ENCODE data around the gene METTL22. TPM values are rescaled to one million over a fixed set of nuclear protein-coding genes. Genes with fewer than 3 reads are reported as not detected.
A peak's percentile ranks its signal among the peaks of the same experiment; 100 is the strongest.

Gene METTL22
- total RNA-seq, 4 donors from 2014 or later = 20.2 to 70.3 (median 45.4) TPM

- Histone ChIP-seq H3K9me3 (no peaks in the 10 kb centered on the region), H3K4me1 (no peaks in the 10 kb centered on the region), H3K4me3 (peak overlapping the region; percentile 52 to 68), H3K36me3 (no peaks in the 10 kb centered on the region), H3K27me3 (no peaks in the 10 kb centered on the region), H3K27ac (peak overlapping the region in 1 of 2 donors; percentile 58)
- intact Hi-C loops (cut with DNase I; ENCODE audit: low total_unique reads) = no loop called here
- DNase-seq = no peak
- TF ChIP-seq CTCF (IDR thresholded peaks at IDR 0.05) (no peak), POLR2A (IDR thresholded peaks at IDR 0.05) (no peak)
These were observed 52.3 kb downstream of the METTL22 start for GRCh38 chr16:8673611-8674412.

GRCh38 chr16:8674413-8675022, 53.0 kb downstream of the METTL22 start, which contains the start of gene ABAT:
ABAT (plus strand) TSS chr16:8674617; CDS start chr16:8735740, 61,123 bp downstream.
- Histone ChIP-seq H3K9me3 (no peaks in the 10 kb centered on the region), H3K27ac (peak within 1 kb of the TSS; percentile 19 to 58), H3K4me1 (no peaks in the 10 kb centered on the region), H3K4me3 (peak within 1 kb of the TSS; percentile 52 to 68), H3K36me3 (no peaks in the 10 kb centered on the region), H3K27me3 (no peaks in the 10 kb centered on the region)
- TF ChIP-seq POLR2A (IDR thresholded peaks at IDR 0.05) = peak; percentile 26 to 37
- TF ChIP-seq CTCF (IDR thresholded peaks at IDR 0.05) = no peak
- intact Hi-C loops (cut with DNase I; ENCODE audit: low total_unique reads) = no loop called here
- DNase-seq = peak; percentile 81 to 88

- TF ChIP-seq CTCF (IDR thresholded peaks at IDR 0.05) = no peak
- TF ChIP-seq POLR2A (IDR thresholded peaks at IDR 0.05) = no peak
- no peak for DNase-seq
- H3K36me3 ChIP-seq = no peaks in the 10 kb centered on the region
- no peak overlapping the region for H3K27ac ChIP-seq
- H3K4me1 ChIP-seq = no peaks in the 10 kb centered on the region
- peak overlapping the region; percentile 52 to 68 for H3K4me3 ChIP-seq
- H3K9me3 ChIP-seq = no peaks in the 10 kb centered on the region
- intact Hi-C loops (cut with DNase I; ENCODE audit: low total_unique reads) = no loop called here
- H3K27me3 ChIP-seq = no peaks in the 10 kb centered on the region
These were observed 54.0 kb downstream of the METTL22 start for GRCh38 chr16:8675183-8676159.

GRCh38 chr16:8676160-8676547, 54.7 kb downstream of the METTL22 start:
- intact Hi-C loops (cut with DNase I; ENCODE audit: low total_unique reads) = no loop called here
- DNase-seq = no peak
- no peaks in the 10 kb centered on the region for H3K9me3 ChIP-seq
- H3K27me3 ChIP-seq = no peaks in the 10 kb centered on the region
- H3K36me3 ChIP-seq = no peaks in the 10 kb centered on the region
- H3K4me3 ChIP-seq = no peak overlapping the region
- TF ChIP-seq CTCF (IDR thresholded peaks at IDR 0.05) (no peak), POLR2A (IDR thresholded peaks at IDR 0.05) (no peak)
- no peak overlapping the region for H3K27ac ChIP-seq
- H3K4me1 ChIP-seq = no peaks in the 10 kb centered on the region
